HG03139 (cell line): ENCODE measurements around the gene ERCC8.
"Not testable (repeated sequence)": the region's sequence is repeated elsewhere in the genome, so short reads cannot be mapped to it uniquely, and the experiment has no call there.

Experiments used
- ATAC-seq: cut with Tn5 transposase; IDR thresholded peaks from one replicate; pipeline ENCODE4 v1.9.1; 2021; ENCODE audit not compliant: unreplicated experiment

ERCC8 gene, protein sequence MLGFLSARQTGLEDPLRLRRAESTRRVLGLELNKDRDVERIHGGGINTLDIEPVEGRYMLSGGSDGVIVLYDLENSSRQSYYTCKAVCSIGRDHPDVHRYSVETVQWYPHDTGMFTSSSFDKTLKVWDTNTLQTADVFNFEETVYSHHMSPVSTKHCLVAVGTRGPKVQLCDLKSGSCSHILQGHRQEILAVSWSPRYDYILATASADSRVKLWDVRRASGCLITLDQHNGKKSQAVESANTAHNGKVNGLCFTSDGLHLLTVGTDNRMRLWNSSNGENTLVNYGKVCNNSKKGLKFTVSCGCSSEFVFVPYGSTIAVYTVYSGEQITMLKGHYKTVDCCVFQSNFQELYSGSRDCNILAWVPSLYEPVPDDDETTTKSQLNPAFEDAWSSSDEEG

DNA sequence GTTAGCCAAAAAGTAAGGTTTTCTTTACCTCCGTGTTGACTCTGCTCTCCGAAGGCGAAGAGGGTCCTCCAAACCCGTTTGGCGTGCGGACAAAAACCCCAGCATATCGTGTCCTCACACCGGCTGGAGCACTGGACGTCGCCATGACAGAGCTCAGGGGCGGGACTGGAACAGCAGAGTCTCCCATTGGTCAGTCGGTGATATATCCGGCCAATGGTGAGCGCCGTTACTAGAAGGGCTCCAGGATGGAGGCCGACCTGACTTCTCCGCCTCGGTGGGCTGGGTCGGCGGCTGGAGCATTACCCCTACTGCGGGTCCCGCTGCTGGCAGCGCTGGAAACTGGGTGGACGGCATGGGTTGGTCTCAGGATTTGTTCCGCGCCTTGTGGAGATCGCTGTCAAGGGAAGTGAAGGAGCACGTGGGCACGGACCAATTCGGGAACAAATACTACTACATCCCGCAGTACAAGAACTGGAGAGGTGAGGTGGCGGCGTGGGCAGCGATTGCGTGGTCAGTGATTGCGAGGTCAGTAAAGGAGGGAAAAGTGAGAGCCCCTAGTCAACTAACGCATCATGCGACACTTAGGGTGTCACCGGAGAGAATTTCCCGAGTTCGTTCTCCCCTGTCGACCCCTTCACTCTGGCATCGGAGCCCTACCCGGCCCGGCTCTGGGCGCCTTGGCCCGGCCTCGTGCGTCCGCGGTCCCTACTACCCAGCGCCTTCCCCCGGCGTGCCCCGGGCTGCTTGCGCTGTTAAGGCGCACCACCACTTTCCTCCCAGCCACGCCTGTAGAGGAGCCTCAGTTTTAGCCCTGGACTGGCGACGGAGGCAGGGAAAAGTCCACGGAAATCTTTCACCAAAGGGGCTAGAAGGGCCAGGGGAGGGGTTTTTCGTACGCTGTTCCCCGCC, at the start of gene ERCC8, which contains the start of gene NDUFAF2:
ERCC8 (minus strand) TSS at position 167 of the 909 bp plus-strand sequence; CDS start at position 105, 62 bp downstream.
NDUFAF2 (plus strand) TSS at position 302 of the 909 bp plus-strand sequence; CDS start at position 353, 51 bp downstream.
- peak; percentile 100 for ATAC-seq

DNA sequence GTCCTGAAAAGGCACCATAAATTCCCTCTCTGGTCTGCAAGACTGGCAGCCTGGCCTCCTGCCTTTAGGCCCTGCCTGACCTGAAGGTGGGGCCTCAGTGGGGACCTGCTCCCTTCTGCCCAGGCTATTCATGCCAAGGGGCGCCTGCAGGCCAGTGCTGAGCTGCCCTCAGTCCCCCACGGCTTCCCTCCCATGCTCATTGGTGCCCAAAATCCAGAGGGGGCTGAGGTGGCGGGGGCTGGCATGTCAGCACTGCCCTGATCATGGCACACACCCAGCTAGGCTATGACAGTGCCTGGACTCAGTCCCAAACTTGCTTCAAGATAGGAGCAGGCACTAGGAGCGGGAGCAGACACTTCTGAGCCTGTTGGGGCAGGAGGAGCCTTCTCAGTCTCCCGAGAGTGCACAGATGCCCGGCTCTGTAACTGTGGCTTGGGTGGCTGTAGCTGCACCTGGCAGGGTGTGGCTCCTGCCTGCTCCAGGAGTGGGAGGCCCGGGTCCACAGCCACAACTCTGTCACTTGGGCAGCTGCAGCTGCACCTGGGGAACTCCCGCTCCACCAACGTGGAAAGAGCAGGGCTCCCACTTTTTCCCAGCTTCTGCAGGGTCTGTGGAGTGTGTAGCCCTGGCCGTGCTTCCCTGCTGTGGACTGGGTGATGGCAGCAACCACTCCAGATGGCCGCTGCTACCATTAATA, 49.2 kb upstream of the ERCC8 start:
- ATAC-seq: no peak

DNA sequence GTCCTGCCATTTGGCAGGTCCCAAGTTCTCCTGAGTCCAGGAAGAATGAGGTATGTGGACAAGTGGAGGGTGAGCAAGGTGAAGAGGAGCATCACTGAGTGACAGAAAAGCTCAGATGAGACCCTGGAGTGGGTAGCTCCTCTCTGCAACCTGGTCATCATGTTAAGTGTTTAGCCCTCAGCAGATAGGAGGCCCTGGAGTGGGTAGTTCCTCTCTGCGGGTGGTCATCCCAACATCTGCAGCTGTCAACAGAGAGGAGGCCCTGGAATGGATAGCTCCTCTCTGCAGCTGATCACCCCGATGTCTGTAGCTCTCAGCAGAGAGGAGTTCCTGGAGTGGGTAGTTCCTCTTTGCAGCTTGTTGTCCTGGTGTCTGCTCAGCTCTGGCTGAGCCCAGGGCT, 48.6 kb upstream of the ERCC8 start:
- no peak for ATAC-seq

DNA sequence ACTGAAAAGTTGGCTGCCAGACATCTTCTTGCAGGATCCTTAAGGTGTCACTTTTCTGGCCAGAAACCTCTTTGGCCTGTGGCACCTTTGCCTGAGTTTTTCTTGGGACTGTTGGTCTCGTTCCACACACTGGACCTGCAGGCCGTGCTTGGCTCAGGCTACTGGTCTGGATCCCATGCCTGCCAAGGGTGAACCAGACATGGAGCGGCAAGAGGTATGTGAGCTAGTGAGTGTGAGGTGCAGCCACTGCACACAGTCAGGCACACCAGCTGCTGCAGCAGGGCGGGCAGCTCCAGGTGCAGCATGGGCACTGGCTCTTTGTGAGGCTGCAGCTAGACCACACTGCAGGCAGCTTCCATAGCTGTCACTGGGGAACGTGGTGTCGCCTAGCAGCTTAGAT, 48.0 kb upstream of the ERCC8 start:
- no peak for ATAC-seq

DNA sequence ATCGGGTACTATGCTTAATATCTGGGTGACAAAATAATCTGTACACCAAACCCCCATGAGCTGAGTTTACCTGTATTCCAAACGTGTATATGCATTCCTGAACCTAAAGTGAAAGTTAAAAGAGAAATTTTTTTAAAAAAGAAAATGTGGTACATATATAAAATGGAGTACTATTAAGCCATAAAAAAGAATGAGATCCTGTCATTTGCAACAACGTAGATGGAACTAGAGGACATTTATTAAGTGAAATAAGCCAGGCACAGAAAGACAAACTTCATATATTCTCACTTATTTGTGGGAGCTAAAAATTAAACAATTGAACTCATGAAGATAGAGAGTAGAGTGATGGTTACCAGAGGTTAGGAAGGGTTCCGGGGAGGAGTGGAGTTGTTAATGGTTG, 44.9 kb upstream of the ERCC8 start:
- ATAC-seq: no peak

DNA sequence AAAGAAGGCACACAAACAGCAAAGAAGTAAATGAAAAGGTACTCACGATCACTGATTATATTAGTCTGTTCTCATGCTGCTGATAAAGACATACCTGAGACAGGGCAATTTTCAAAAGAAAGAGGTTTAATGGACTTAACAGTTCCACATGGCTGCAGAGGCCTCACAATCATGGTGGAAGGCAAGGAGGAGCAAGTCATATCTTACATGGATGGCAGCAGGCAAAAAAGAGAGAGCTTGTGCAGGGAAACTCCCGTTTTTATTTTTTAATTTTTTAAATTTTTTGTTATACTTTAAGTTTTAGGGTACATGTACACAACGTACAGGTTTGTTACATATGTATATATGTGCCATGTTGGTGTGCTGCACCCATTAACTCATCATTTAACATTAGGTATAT, 37.3 kb upstream of the ERCC8 start:
- ATAC-seq: not testable (repeated sequence)

DNA sequence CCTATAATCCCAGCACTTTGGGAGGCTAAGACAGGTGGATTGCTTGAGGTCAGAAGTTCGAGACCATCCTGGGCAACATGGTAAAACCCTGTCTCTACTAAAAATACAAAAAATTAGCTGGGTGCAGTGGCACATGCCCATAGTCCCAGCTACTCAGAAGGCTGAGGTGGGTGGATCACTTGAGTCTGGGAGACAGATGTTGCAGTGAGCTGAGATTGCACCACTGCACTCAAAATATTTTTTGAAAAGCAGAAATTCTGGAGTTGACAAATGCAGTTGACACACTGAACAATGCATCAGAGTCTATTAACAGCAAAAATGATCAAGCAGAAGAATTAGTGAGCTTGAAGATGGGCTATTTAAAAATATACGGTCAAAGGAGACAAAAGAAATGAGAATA, 35.6 kb upstream of the ERCC8 start:
- no peak for ATAC-seq

DNA sequence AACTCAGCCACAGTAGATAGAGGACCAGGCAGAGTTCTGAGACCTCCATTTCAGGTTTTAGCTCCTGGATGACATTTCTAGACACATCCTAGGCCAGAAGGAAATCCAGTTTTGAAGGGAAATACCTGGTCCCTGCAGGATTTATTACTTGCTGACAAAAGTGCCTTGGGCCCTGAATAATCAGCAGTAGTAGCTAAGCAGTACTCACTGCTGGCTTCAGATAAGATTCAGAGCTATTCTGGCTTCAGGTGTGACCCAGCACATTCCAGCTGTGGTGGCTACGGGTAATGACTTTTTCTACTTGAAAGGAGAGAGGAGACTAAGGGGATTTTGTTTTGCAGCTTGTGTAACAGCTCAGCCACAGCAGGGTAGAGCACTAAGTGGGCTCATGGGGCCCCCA, 34.1 kb upstream of the ERCC8 start:
- ATAC-seq: no peak

DNA sequence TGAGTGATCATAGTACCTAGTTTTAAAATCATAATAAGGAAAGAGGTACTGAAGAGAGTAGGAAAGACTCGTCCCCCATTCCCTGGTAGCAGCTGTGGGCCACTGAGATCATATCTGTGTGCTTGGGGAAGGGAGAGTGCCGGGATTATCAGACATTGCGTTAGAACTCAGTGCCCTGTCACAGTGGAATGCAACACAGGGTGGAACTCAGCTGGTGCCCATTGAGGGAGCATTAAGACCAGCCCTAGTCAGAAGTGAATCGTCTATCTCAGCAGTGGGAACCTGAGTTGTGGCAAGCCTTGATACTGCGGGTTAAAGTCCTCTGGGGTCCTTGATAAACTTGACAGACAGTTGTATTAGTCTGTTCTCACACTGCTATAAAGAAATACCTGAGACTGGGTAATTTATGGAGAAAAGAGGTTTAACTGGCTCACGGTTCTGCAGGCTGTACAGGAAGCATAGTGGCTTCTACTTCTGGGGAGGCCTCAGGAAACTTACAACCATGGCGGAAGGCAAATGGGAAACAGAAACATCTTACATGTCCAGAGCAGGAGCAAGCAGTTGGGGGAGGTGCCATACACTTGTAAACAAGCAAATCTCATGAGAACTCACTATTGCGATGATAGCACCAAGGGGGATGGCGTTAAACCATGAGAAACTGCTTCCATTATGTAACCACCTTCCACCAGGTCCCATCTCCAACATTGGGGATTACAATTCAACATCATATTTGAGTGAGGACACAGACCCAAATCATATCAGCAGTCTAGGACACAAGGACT, 33.3 kb upstream of the ERCC8 start:
- ATAC-seq: no peak

DNA sequence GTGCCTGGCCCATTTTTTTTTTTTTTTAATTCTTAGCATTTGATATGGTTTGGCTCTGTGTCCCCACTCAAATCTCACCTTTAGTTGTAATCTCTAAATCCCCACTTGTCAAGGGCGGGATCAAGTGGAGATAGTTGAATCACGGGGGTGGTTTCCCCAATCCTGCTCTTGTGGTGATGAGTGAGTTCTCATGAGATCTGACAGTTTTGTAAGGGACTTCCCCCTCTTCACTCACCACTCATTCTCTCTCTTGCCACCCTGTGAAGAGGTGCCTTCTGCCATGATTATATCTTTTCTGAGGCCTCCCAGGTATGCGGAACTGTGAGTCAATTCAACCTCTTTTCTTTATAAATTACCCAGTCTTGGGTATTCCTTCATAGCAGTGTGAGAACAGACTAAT, 27.4 kb upstream of the ERCC8 start:
- no peak for ATAC-seq

DNA sequence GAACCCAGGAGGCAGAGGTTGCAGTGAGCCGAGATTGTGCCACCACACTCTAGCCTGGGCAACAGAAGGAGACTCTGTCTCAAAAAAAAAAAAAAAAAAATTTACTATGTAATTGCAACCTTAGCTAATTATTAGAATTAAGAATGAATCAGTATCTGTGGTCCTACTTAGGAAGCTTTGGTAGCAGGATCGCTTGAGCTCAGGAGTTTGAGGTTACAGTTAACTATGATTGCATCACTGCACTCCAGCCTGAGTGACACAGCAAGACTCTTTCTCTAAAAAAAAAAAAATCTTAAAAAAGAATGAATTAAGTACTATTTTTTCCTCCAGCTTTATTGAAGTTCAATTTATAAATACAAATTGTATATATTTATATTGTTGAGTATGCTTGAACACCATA, 16.8 kb upstream of the ERCC8 start:
- no peak for ATAC-seq

DNA sequence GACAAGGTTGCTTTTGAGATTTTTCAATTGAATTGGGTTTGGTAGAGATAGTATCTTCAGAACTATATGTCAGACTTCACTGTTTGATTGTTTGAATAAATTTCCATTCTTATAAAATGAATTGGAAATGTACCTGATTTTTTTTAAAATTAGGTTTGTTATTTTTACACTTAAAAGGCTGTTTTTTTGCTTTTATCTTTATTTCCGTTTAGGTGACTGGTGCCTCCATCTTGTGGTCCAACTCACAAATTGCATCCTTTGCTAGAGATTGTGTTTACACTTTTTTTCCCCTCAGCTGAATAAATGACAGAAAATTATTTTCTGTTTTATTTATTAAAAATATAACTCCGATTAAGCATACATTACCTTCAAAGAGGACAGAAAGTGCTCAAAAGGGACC, 15.7 kb upstream of the ERCC8 start:
- ATAC-seq: no peak

DNA sequence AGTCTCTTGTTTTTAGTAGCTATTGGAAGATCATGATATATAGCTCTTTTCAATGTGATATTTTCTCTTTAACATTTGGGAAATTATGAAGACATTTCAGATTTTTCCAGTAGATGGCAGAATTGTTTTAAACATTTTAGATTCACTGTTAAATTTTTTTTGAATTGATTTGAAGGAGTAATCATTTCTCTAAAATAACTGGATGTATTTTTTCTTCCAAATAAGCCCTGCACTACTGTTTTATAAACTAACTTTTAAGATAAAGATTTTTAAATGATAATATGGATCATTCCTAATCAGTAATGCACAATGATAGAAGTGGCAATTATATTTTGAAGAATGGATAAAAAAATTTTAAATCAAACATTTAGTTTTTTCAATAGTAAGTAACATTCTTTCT, 14.3 kb upstream of the ERCC8 start:
- ATAC-seq: no peak

DNA sequence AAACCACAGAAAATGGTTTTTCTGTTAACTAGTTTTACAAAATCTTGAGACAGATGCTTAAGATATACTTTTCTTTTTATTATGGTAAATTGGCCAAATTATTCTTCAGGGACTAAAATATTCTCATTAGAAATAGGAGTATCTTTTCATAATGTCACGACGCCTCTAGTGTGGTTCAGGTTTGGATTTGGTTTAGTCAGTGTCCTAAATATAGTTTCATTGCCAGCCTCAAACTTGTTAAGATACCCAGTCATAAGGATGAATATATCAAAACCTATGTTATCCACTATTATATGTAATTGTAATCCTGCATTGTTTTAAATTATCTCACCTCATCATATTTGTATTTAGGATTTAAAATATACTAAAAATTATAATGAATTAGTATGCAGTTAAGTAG, 13.8 kb upstream of the ERCC8 start:
- no peak for ATAC-seq

DNA sequence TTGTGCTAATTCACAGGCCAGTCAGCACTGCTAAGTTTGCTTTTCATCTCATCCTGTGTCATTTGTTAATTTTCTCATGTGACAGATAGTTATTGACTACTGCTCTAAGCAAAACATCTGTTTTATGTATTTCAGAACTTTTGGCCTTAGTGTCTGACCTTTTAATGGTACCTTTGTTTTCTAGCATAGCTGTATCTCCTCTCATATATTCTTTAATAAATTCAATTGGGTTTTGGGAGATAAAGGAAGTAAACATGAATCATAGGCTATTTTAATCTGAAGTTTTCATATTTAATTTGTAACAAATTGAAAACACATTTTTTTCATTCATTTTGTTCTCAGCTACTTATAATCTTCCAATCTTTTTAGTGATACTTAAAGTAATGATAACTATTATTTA, 13.2 kb upstream of the ERCC8 start:
- no peak for ATAC-seq

DNA sequence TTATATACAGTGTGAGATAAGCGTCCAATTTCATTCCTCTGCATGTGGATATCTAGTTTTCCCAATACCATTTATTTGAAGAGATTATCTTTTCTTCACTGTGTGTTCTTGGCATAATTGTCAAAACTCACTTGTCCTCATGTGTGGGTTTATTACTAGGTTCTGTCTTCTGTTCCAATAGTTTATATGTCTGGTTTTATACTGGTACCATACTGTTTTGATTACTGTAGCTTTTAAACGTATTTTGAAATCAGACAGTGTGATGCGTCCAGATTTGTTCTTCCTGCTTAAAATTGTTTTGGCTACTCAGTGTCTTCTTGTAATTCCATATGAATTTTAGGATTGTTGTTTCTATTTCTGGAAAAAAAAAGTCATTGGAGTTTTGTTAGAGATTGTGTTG, 10.4 kb upstream of the ERCC8 start:
- no peak for ATAC-seq

DNA sequence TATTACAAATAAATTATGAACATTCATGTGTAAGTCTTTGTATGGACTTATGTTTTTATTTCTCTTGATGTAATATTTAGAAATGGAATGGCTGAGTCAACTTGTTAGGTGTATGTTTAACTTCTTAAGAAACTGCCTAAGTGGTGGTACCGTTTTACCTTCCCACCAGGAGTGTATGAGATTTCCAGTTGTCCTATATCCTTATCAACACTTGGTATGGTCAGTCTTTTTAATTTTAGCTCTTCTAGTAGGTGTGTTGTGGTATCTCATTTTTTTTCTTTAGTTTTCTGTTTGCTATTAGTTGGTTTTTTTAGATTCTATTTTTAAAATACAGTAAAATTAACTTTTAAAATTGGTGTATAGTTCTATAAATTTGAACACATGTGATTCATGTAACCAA, 3.9 kb upstream of the ERCC8 start:
- ATAC-seq: no peak

DNA sequence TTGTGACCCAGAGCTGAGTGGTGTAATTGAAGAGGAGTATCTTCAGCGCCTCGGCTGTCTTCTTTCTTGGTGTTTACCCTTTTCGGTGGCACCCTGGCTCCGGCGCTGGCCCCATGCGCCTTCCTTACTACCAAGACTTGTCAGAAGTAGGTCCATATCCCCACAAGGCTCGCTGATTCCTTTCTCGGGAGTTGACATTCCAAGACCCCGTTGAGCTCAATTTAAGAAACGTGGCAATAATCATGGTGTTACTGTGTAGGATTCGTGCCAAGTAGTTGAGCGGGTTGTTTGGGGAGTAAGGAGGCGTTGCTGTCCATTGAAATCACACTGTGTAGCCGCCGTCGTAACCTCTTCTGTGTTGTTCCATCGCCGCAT, 930 bp upstream of the ERCC8 start:
- peak; percentile 23 for ATAC-seq

DNA sequence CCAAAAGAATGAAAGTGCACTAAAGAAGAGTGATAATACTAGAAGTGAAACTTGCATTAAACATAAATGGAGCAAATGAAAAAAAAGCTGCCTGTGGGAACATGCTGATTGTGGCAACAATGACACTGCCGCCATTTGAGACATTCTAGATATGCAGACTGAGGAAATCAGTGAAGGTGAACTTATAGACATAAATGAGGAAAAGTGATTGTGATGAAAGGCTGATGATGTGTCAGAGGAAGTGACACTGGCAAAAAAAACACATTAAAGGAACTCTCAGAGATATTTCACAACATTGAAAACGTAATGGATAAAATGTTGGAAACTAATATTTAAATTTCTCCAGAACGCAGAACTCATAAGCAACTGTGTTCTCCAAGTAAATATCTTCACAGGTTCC, 1.2 kb downstream of the ERCC8 start:
- no peak for ATAC-seq

DNA sequence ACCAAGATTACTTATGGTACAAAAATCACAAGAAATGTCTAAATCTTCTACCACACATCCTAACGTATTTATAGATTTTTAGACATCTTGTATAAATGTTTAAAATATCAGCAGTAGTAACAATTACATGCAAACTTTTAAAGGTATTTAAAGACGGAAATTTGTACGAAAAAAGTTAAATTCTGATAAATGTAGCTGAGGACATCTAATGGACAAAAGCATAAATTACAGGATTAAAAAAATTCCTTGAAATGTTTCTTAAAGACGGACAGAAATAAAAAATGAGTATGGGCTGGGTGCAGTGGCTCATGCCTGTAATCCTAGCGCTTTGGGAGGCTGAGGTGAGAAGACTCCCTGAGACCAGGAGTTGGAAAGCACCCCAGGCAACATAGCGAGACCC, 15.8 kb downstream of the ERCC8 start:
- ATAC-seq: no peak

DNA sequence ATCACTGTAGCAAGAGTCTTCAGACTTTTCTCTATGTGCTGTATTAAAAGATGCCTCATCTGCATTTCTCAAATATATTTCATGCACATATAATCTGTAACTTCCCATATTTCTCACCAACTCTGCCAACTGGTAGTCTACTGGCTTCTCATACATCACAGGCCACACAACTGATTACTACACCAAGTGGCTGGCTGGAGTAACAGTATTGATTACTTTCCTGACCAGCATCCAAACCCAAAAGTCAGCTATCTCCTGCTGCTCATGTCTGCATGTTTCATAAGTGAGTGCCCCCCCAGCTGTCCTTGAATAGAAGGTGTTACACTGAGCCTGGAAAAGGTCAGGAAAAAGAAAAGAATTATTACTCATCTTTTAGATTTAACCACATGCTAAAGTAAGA, 17.4 kb downstream of the ERCC8 start:
- no peak for ATAC-seq
